ENCODE measurements around the gene SLC10A7. TPM values are rescaled to one million over a fixed set of nuclear protein-coding genes. Genes with fewer than 3 reads are reported as not detected.

Gene SLC10A7
- polyA plus RNA-seq, 1 donor (not counting 4 experiments of a cell fraction or from before 2014, with no cell fraction given): 12.7 TPM

DNA sequence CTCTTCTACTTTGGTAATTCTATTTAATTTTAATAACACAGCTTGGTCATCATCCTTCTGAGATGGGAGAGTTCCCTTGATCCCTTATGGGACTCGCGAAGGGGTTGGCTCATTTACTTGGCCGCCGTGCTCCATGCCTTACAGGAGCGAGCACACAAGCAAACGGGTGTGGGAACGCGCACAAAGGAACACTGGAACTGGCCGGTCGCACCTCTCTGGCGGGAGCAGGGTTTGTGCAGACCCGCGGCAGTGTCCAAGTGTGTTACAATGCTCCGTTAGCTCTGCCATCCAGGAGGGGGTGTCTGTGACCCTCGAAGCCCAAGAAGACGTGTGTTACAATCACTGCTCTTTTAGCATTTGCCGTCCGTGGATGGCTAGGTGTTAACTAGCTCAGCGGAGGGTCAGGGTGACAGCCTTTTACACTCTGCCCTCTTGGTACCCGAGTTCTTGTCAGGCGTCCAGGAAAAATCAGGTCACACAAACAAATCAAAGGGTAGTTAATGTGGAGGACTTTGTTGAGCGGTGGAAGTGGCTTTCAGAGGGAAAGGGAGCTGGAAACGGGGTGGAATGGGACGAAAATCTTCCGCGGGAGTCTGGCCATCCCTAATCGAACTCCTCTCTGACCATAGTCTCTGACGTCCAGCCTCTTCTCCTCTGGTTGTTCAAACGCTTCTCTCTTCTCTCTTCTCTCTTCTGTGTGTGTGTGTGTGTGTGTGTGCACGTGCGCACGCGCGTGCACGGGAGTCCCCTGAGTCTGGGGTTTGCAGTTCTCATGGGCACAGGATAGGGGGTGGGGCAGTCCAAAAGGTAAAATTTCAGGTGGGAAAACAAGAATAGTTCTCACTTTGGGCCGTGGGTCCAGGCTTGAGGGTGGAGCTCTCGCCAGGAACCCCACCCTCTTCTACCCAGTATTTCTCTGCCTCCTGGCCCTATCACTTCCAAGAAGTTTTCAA lies 76.3 kb downstream of the SLC10A7 start:
- Histone ChIP-seq H3K27me3 (ENCODE audit: control insufficient read depth, extremely low read depth, insufficient read depth, low read length) (no peaks in the 10 kb centered on the region), H3K36me3 (ENCODE audit: control insufficient read depth in 2 of 2, extremely low read depth in 1 of 2, insufficient read depth in 2 of 2, low read length in 2 of 2) (peaks cover 0 to 1% of the 10 kb centered on the region in 2 experiments), H3K9ac (ENCODE audit: control insufficient read depth, extremely low read depth, insufficient read depth, low read length) (no peak overlapping the region), H3K4me2 (ENCODE audit: control insufficient read depth, extremely low read depth, insufficient read depth, low read depth, low read length) (no peak overlapping the region), H2AFZ (ENCODE audit: control insufficient read depth, low read length) (no peak overlapping the region), H3K9me3 (ENCODE audit: control insufficient read depth, low read depth, low read length) (no peaks in the 10 kb centered on the region), H3K4me1 (ENCODE audit: control insufficient read depth, extremely low read depth, insufficient read depth, low read length) (peaks cover 4% of the 10 kb centered on the region), H3K27ac (ENCODE audit: control insufficient read depth, insufficient read depth, low read length) (no peak overlapping the region), H3K9me1 (ENCODE audit: control insufficient read depth, extremely low read depth, insufficient read depth, low read length) (no peaks in the 10 kb centered on the region), H4K20me1 (ENCODE audit: control insufficient read depth, extremely low read depth, insufficient read depth, low read length) (no peaks in the 10 kb centered on the region), H3K79me2 (ENCODE audit: control insufficient read depth, insufficient read depth, low read length) (no peaks in the 10 kb centered on the region), H3K4me3 (ENCODE audit: control insufficient read depth in 2 of 3, extremely low read depth in 1 of 3, insufficient read depth in 2 of 3, low read depth in 1 of 3, low read length in 3 of 3) (no peak overlapping the region)
- TF ChIP-seq, protein P1, sequence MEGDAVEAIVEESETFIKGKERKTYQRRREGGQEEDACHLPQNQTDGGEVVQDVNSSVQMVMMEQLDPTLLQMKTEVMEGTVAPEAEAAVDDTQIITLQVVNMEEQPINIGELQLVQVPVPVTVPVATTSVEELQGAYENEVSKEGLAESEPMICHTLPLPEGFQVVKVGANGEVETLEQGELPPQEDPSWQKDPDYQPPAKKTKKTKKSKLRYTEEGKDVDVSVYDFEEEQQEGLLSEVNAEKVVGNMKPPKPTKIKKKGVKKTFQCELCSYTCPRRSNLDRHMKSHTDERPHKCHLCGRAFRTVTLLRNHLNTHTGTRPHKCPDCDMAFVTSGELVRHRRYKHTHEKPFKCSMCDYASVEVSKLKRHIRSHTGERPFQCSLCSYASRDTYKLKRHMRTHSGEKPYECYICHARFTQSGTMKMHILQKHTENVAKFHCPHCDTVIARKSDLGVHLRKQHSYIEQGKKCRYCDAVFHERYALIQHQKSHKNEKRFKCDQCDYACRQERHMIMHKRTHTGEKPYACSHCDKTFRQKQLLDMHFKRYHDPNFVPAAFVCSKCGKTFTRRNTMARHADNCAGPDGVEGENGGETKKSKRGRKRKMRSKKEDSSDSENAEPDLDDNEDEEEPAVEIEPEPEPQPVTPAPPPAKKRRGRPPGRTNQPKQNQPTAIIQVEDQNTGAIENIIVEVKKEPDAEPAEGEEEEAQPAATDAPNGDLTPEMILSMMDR (optimal IDR thresholded peaks at IDR 0.05 in 1 of 3, IDR thresholded peaks at IDR 0.05 in 1 of 3, conservative IDR thresholded peaks at IDR 0.05 in 1 of 3; ENCODE audit: extremely low read depth in 1 of 3, insufficient read depth in 2 of 3, low read length in 3 of 3): no peak
- no peak for TF ChIP-seq EZH2 (IDR thresholded peaks at IDR 0.05; ENCODE audit: low read length)
- dilution Hi-C loops (cut with MboI; ENCODE audit: extremely low pct_ligation_motif_present, low sequenced_read_pairs): no loop called here
- FAIRE-seq (no peak), DNase-seq (ENCODE audit: low read depth, low spot score) (no peak)

DNA sequence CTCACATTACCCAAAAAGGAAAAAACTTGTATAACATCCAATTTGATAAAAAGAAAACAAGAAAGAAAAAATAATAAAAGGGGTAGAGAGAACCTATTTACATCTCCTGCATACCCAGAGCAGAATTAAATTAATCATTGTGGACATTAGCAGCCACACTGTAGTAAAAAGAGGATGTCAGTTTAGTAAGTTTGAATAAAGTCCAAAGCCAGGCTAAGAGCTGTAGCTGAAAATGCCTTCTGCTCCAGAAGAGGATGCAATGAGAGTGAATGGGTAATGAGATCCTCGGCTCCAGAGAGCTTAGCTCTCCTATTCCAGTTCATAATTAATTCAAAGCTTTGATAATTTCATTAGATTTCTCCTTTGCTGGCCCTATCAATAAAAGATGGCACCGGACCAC lies 78.2 kb downstream of the SLC10A7 start:
- no peak overlapping the region for H3K4me3 ChIP-seq (ENCODE audit: control insufficient read depth in 2 of 3, extremely low read depth in 1 of 3, insufficient read depth in 2 of 3, low read depth in 1 of 3, low read length in 3 of 3)

More for the DNA sequence above, 78.2 kb downstream of the SLC10A7 start:
- no peak overlapping the region for H3K27ac ChIP-seq (ENCODE audit: control insufficient read depth, insufficient read depth, low read length)
- no peaks in the 10 kb centered on the region for H4K20me1 ChIP-seq (ENCODE audit: control insufficient read depth, extremely low read depth, insufficient read depth, low read length)
- H3K27me3 ChIP-seq (ENCODE audit: control insufficient read depth, extremely low read depth, insufficient read depth, low read length): no peaks in the 10 kb centered on the region
- no peak for DNase-seq (ENCODE audit: low read depth, low spot score)
- peaks cover 0 to 1% of the 10 kb centered on the region in 2 experiments for H3K36me3 ChIP-seq (ENCODE audit: control insufficient read depth in 2 of 2, extremely low read depth in 1 of 2, insufficient read depth in 2 of 2, low read length in 2 of 2)
- H3K9ac ChIP-seq (ENCODE audit: control insufficient read depth, extremely low read depth, insufficient read depth, low read length): no peak overlapping the region
- no peaks in the 10 kb centered on the region for H3K9me1 ChIP-seq (ENCODE audit: control insufficient read depth, extremely low read depth, insufficient read depth, low read length)
- dilution Hi-C loops (cut with MboI; ENCODE audit: extremely low pct_ligation_motif_present, low sequenced_read_pairs): no loop called here
- H3K4me2 ChIP-seq (ENCODE audit: control insufficient read depth, extremely low read depth, insufficient read depth, low read depth, low read length): no peak overlapping the region
- H3K79me2 ChIP-seq (ENCODE audit: control insufficient read depth, insufficient read depth, low read length): no peaks in the 10 kb centered on the region
- H2AFZ ChIP-seq (ENCODE audit: control insufficient read depth, low read length): no peak overlapping the region
- H3K4me1 ChIP-seq (ENCODE audit: control insufficient read depth, extremely low read depth, insufficient read depth, low read length): peaks cover 4% of the 10 kb centered on the region
- H3K9me3 ChIP-seq (ENCODE audit: control insufficient read depth, low read depth, low read length): no peaks in the 10 kb centered on the region
- no peak for TF ChIP-seq EZH2 (IDR thresholded peaks at IDR 0.05; ENCODE audit: low read length)
- FAIRE-seq: no peak

All from keratinocyte (primary cell).